GM21737 (cell line): ENCODE results near the gene TEX52.

ENCODE experiments used
- ATAC-seq: cut with Tn5 transposase; IDR thresholded peaks from one replicate; pipeline ENCODE4 v1.9.1; 2021; ENCODE audit warnings: mild to moderate bottlenecking, moderate library complexity; ENCODE audit not compliant: unreplicated experiment

TEX52 gene

GRCh38 chr12:2857021-2857431 lies at the start of gene TEX52:
Gene TEX52 (minus strand): TSS chr12:2857039. CDS start chr12:2857026, 13 bp downstream.
- ATAC-seq, result no peak

GRCh38 chr12:2904260-2904659 lies 47.4 kb upstream of the TEX52 start:
- ATAC-seq, result no peak

GRCh38 chr12:2902272-2902880 lies 45.5 kb upstream of the TEX52 start:
- no peak for ATAC-seq

GRCh38 chr12:2900642-2901041 lies 43.8 kb upstream of the TEX52 start:
- no peak for ATAC-seq

- no peak for ATAC-seq
These were observed 40.6 kb upstream of the TEX52 start for GRCh38 chr12:2897418-2897817.

- ATAC-seq, result no peak
These were observed 38.7 kb upstream of the TEX52 start for GRCh38 chr12:2895511-2895910.

- no peak for ATAC-seq
These were observed 38.2 kb upstream of the TEX52 start for GRCh38 chr12:2895051-2895451.

GRCh38 chr12:2893007-2893406 lies 36.2 kb upstream of the TEX52 start:
- no peak for ATAC-seq

- no peak for ATAC-seq
These were observed 35.4 kb upstream of the TEX52 start for GRCh38 chr12:2892246-2892645.

- peak; percentile 21 for ATAC-seq
These were observed 34.6 kb upstream of the TEX52 start for GRCh38 chr12:2891240-2892053.

- peak; percentile 94 for ATAC-seq
These were observed 33.8 kb upstream of the TEX52 start, which contains the start of gene TULP3 for GRCh38 chr12:2890388-2891239. Gene TULP3 (plus strand): TSS chr12:2890891. CDS start chr12:2890948, 57 bp downstream.

GRCh38 chr12:2890001-2890387 lies 33.2 kb upstream of the TEX52 start:
- ATAC-seq, result peak; percentile 2

- ATAC-seq, result no peak
These were observed 30.1 kb upstream of the TEX52 start for GRCh38 chr12:2886768-2887450.

GRCh38 chr12:2884810-2885209 lies 28.0 kb upstream of the TEX52 start:
- no peak for ATAC-seq

GRCh38 chr12:2879853-2880252 lies 23.0 kb upstream of the TEX52 start:
- no peak for ATAC-seq

GRCh38 chr12:2877953-2878732 lies 21.3 kb upstream of the TEX52 start:
- no peak for ATAC-seq

GRCh38 chr12:2877047-2877952 lies 20.5 kb upstream of the TEX52 start, which contains the start of the genes FOXM1 and RHNO1:
Gene FOXM1 (minus strand): TSS chr12:2877174. CDS start chr12:2874478, 2,696 bp downstream.
Gene RHNO1 (plus strand): TSS chr12:2877223. CDS start chr12:2885367, 8,144 bp downstream.
- peak; percentile 74 for ATAC-seq

- peak; percentile 6 for ATAC-seq
These were observed 19.7 kb upstream of the TEX52 start for GRCh38 chr12:2876431-2877046.
